HG03378 (cell line): ENCODE measurements around the gene SLFN12.
"Not testable (repeated sequence)": the region's sequence is repeated elsewhere in the genome, so short reads cannot be mapped to it uniquely, and the experiment has no call there.

Experiments
- ATAC-seq: cut with Tn5 transposase; IDR thresholded peaks from one replicate; pipeline ENCODE4 v1.9.1; 2021; ENCODE audit warnings: mild to moderate bottlenecking, moderate library complexity; ENCODE audit not compliant: unreplicated experiment

The SLFN12 gene

GRCh38 chr17:35432176-35433074 lies at the start of gene SLFN12:
Gene SLFN12 (minus strand): TSS chr17:35432500. CDS start chr17:35423028, 9,472 bp downstream.
- ATAC-seq: peak; percentile 51

- ATAC-seq: no peak
Measured at GRCh38 chr17:35479271-35479670, 47.0 kb upstream of the SLFN12 start.

GRCh38 chr17:35477248-35477647 lies 44.9 kb upstream of the SLFN12 start:
- ATAC-seq: no peak

- ATAC-seq: no peak
Measured at GRCh38 chr17:35476283-35476820, 44.1 kb upstream of the SLFN12 start.

- no peak for ATAC-seq
Measured at GRCh38 chr17:35468475-35468874, 36.2 kb upstream of the SLFN12 start.

- ATAC-seq: no peak
Measured at GRCh38 chr17:35467824-35468223, 35.5 kb upstream of the SLFN12 start.

GRCh38 chr17:35460354-35460851 lies 28.1 kb upstream of the SLFN12 start:
- ATAC-seq: no peak

- not testable (repeated sequence) for ATAC-seq
Measured at GRCh38 chr17:35454035-35454434, 21.7 kb upstream of the SLFN12 start.

GRCh38 chr17:35453171-35453570 lies 20.9 kb upstream of the SLFN12 start:
- no peak for ATAC-seq

- no peak for ATAC-seq
Measured at GRCh38 chr17:35449371-35449931, 17.2 kb upstream of the SLFN12 start.

GRCh38 chr17:35448899-35449227 lies 16.6 kb upstream of the SLFN12 start:
- ATAC-seq: no peak

- peak; percentile 74 for ATAC-seq
Measured at GRCh38 chr17:35448214-35448898, 16.1 kb upstream of the SLFN12 start, which contains the start of gene SLFN13. Gene SLFN13 (minus strand): TSS chr17:35448766. CDS start chr17:35445680, 3,086 bp downstream.

GRCh38 chr17:35447499-35447898 lies 15.2 kb upstream of the SLFN12 start:
- ATAC-seq: no peak

- ATAC-seq: no peak
Measured at GRCh38 chr17:35438433-35438832, 6.1 kb upstream of the SLFN12 start.

- ATAC-seq: no peak
Measured at GRCh38 chr17:35433075-35433894, 985 bp upstream of the SLFN12 start.

- ATAC-seq: no peak
Measured at GRCh38 chr17:35429702-35430101, 2.6 kb downstream of the SLFN12 start.

- no peak for ATAC-seq
Measured at GRCh38 chr17:35428229-35428628, 4.1 kb downstream of the SLFN12 start.

- ATAC-seq: no peak
Measured at GRCh38 chr17:35423761-35424160, 8.5 kb downstream of the SLFN12 start.

GRCh38 chr17:35421069-35421468 lies 11.2 kb downstream of the SLFN12 start:
- not testable (repeated sequence) for ATAC-seq

- ATAC-seq: no peak
Measured at GRCh38 chr17:35416659-35417058, 15.6 kb downstream of the SLFN12 start.
